Peyer's patch (tissue), 4 donors: ENCODE results near the gene BDNF. TPM values are rescaled to one million over a fixed set of nuclear protein-coding genes. Genes with fewer than 3 reads are reported as not detected.
"Not testable (repeated sequence)": the region's sequence is repeated elsewhere in the genome, so short reads cannot be mapped to it uniquely, and the experiment has no call there.

Experiments used
- DNase-seq, 3 donors: peaks; one replicate each; pipeline ENCODE4 v3.0.0-alpha.2; 2017 to 2019
- H3K27ac ChIP-seq, 4 donors: fragments of 200-600 bp; sonication (generic); one replicate each; pipeline ENCODE4 v1.5.1; 2016 to 2019
- H3K27me3 ChIP-seq, 2 donors: fragments of 200-600 bp; sonication (generic); one replicate each; pipeline ENCODE4 v1.5.1; 2019
- H3K36me3 ChIP-seq, 3 donors: fragments of 200-600 bp; sonication (generic); one replicate each; pipeline ENCODE4 v1.5.1; 2016 to 2019
- H3K4me1 ChIP-seq, 4 donors: fragments of 200-600 bp; sonication (generic); one replicate each; pipeline ENCODE4 v1.5.1; 2016 to 2019
- H3K4me3 ChIP-seq, 4 donors: fragments of 200-600 bp; sonication (generic); 1 replicate in 3 of 4; 2 replicates in 1 of 4; pipeline ENCODE4 v1.5.1; 2016 to 2019; ENCODE audit warnings: mild to moderate bottlenecking in 1 of 4
- H3K9me3 ChIP-seq, 4 donors: fragments of 200-600 bp; sonication (generic); one replicate each; pipeline ENCODE4 v1.5.1; 2016 to 2019; ENCODE audit warnings: mild to moderate bottlenecking in 1 of 4
- CTCF ChIP-seq, 6 experiments: fragments of 450-650 bp in 4 of 6; fragments of 200-600 bp in 2 of 6; sonication (generic) in 1 of 6; IDR thresholded peaks; one replicate each; pipeline ENCODE4 v1.5.1; 2017 to 2019; ENCODE audit warnings: antibody characterized with exemption in 6 of 6, mild to moderate bottlenecking in 3 of 6, moderate library complexity in 1 of 6
- POLR2A ChIP-seq, 2 donors: fragments of 450-650 bp; IDR thresholded peaks; one replicate each; pipeline ENCODE4 v1.5.1; 2017; ENCODE audit warnings: antibody characterized with exemption in 2 of 2, mild to moderate bottlenecking in 2 of 2, moderate library complexity in 2 of 2
- total RNA-seq, 4 donors: library from RNA; depleted of rRNA; stranded (reverse); fragments of >200 nt; gene quantifications; one replicate each; pipeline ENCODE4 v1.1.0, GENCODE V29; 2016

BDNF gene
- total RNA-seq, 4 donors from 2014 or later = 0.53 to 1.3 TPM; not detected in 2

GRCh38 chr11:27642954-27643353, 57.3 kb downstream of the BDNF start:
- no peak overlapping the region for H3K27ac ChIP-seq
- H3K27me3 ChIP-seq = no peaks in the 10 kb centered on the region
- no peak overlapping the region for H3K4me3 ChIP-seq
- TF ChIP-seq CTCF (IDR thresholded peaks at IDR 0.05) (no peak), POLR2A (IDR thresholded peaks at IDR 0.05) (no peak)
- no peaks in the 10 kb centered on the region for H3K9me3 ChIP-seq
- no peaks in the 10 kb centered on the region for H3K4me1 ChIP-seq
- DNase-seq = no peak
- no peaks in the 10 kb centered on the region for H3K36me3 ChIP-seq

GRCh38 chr11:27640954-27641353, 59.3 kb downstream of the BDNF start:
- H3K27ac ChIP-seq = no peak overlapping the region
- no peak for DNase-seq

GRCh38 chr11:27635567-27636037, 64.7 kb downstream of the BDNF start:
- no peaks in the 10 kb centered on the region for H3K9me3 ChIP-seq
- H3K27ac ChIP-seq = no peak overlapping the region
- H3K36me3 ChIP-seq = no peaks in the 10 kb centered on the region
- H3K27me3 ChIP-seq = no peaks in the 10 kb centered on the region
- no peaks in the 10 kb centered on the region for H3K4me1 ChIP-seq
- no peak for TF ChIP-seq CTCF (IDR thresholded peaks at IDR 0.05)
- TF ChIP-seq POLR2A (IDR thresholded peaks at IDR 0.05) = no peak
- DNase-seq = no peak
- no peak overlapping the region for H3K4me3 ChIP-seq

More at GRCh38 chr11:27640954-27641353, 59.3 kb downstream of the BDNF start:
- Histone ChIP-seq H3K4me1 (no peaks in the 10 kb centered on the region), H3K9me3 (no peaks in the 10 kb centered on the region), H3K4me3 (no peak overlapping the region), H3K36me3 (no peaks in the 10 kb centered on the region), H3K27me3 (no peaks in the 10 kb centered on the region)
- TF ChIP-seq POLR2A (IDR thresholded peaks at IDR 0.05) = no peak
- TF ChIP-seq CTCF (IDR thresholded peaks at IDR 0.05) = no peak

- H3K27me3 ChIP-seq = not testable (repeated sequence)
These were observed 65.5 kb downstream of the BDNF start for GRCh38 chr11:27634776-27635175.

GRCh38 chr11:27634282-27634681, 66.0 kb downstream of the BDNF start:
- H3K27ac ChIP-seq, H3K4me1 ChIP-seq, DNase-seq, H3K4me3 ChIP-seq, H3K9me3 ChIP-seq, H3K27me3 ChIP-seq, H3K36me3 ChIP-seq: not testable (repeated sequence)

More at GRCh38 chr11:27634776-27635175, 65.5 kb downstream of the BDNF start:
- H3K36me3 ChIP-seq, H3K27ac ChIP-seq, H3K4me1 ChIP-seq, DNase-seq, H3K9me3 ChIP-seq, H3K4me3 ChIP-seq: not testable (repeated sequence)

GRCh38 chr11:27629023-27629422, 71.2 kb downstream of the BDNF start:
- not testable (repeated sequence) for H3K9me3 ChIP-seq, DNase-seq, H3K27ac ChIP-seq, H3K4me1 ChIP-seq, H3K27me3 ChIP-seq, H3K36me3 ChIP-seq, H3K4me3 ChIP-seq

GRCh38 chr11:27627979-27628378, 72.3 kb downstream of the BDNF start:
- H3K4me1 ChIP-seq = no peaks in the 10 kb centered on the region
- no peak for DNase-seq
- no peak for TF ChIP-seq CTCF (IDR thresholded peaks at IDR 0.05)
- no peak for TF ChIP-seq POLR2A (IDR thresholded peaks at IDR 0.05)
- no peaks in the 10 kb centered on the region for H3K9me3 ChIP-seq
- H3K27me3 ChIP-seq = no peaks in the 10 kb centered on the region
- no peak overlapping the region for H3K27ac ChIP-seq
- H3K4me3 ChIP-seq = no peak overlapping the region
- H3K36me3 ChIP-seq = no peaks in the 10 kb centered on the region
